A549 (cell line): ENCODE measurements around the gene UBR2. TPM values are rescaled to one million over a fixed set of nuclear protein-coding genes. Genes with fewer than 3 reads are reported as not detected.
"Not testable (repeated sequence)": the region's sequence is repeated elsewhere in the genome, so short reads cannot be mapped to it uniquely, and the experiment has no call there.

Experiments used
- ATAC-seq, 2 experiments: fragments of 200-7000 bp in 1 of 2; fragments of >200 bp in 1 of 2; cut with Nextera tagmentation in 1 of 2; cut with Tn5 transposase in 1 of 2; 3 replicates each; pipeline versions ENCODE4 v1.8.0 to v1.9.1; 2018 to 2020; ENCODE audit warnings: mild to moderate bottlenecking in 1 of 2, moderate library complexity in 1 of 2
- CTCF ChIA-PET: fragments of 300-600 bp; sonication (Branson Sonifier 250); formaldehyde crosslinking; extraction: SDS; loops from one replicate; lab custom pipeline; 2021; ENCODE audit warnings: antibody characterized with exemption, inconsistent platforms; lab: Yijun Ruan, JAX
- POLR2A ChIA-PET: fragments of 350-600 bp; formaldehyde crosslinking; extraction: SDS; loops from one replicate; lab custom pipeline; 2021; ENCODE audit warnings: antibody characterized with exemption, inconsistent platforms; lab: Yijun Ruan, JAX
- DNase-seq, 2 experiments: peaks; one replicate each; pipeline versions ENCODE4 v3.0.0 to v3.0.0-alpha.2; 2011 to 2016; ENCODE audit warnings: low read depth in 1 of 2, low spot score in 1 of 2
- FAIRE-seq: peaks from 2 replicates; lab custom pipeline; 2011; peaks lifted over from hg19 to GRCh38; lab: Jason Lieb, UNC
- H3K27ac ChIP-seq, 2 experiments: fragments of >200 bp; sonication (Bioruptor Twin); formaldehyde crosslinking; 3 replicates each; pipeline ENCODE4 v1.5.1; 2016 to 2017
- H3K4me1 ChIP-seq: fragments of >200 bp; sonication (Bioruptor Twin); formaldehyde crosslinking; 3 replicates; pipeline ENCODE4 v1.6.1; 2016
- H3K4me2 ChIP-seq: fragments of >200 bp; sonication (Bioruptor Twin); formaldehyde crosslinking; 3 replicates; pipeline ENCODE4 v1.6.1; 2016
- H3K4me3 ChIP-seq: fragments of >200 bp; sonication (Bioruptor Twin); formaldehyde crosslinking; 3 replicates; pipeline ENCODE4 v1.5.1; 2016
- H3K9me3 ChIP-seq: fragments of >200 bp; sonication (Bioruptor Twin); formaldehyde crosslinking; 3 replicates; pipeline ENCODE4 v1.6.1; 2016
- BHLHE40 ChIP-seq: IDR thresholded peaks from 2 replicates; pipeline ENCODE4 v1.6.1; 2012; ENCODE audit warnings: low read depth, low read length, inconsistent platforms
- HDAC2 ChIP-seq: fragments of 200-600 bp; sonication (generic); IDR thresholded peaks from 2 replicates; pipeline ENCODE4 v1.6.1; 2016
- HOXB5 ChIP-seq: fragments of 250-450 bp; sonication (Bioruptor Pico); IDR thresholded peaks from 2 replicates; pipeline ENCODE4 v1.5.0; 2020; ENCODE audit warnings: mild to moderate bottlenecking, moderate library complexity
- JUNB ChIP-seq: fragments of >200 bp; sonication (Bioruptor Twin); formaldehyde crosslinking; IDR thresholded peaks from 2 replicates; pipeline ENCODE4 v1.6.1; 2016
- KDM1A ChIP-seq: fragments of 200-600 bp; sonication (generic); IDR thresholded peaks from 2 replicates; pipeline ENCODE4 v1.6.1; 2016; ENCODE audit warnings: low read depth, mild to moderate bottlenecking
- MAFK ChIP-seq: fragments of 450-650 bp; IDR thresholded peaks from 2 replicates; pipeline ENCODE4 v1.6.1; 2014; ENCODE audit not compliant: partially characterized antibody
- NPAS2 ChIP-seq: fragments of 250-450 bp; sonication (Bioruptor Pico); IDR thresholded peaks from 2 replicates; pipeline ENCODE4 v1.8.0; 2022; ENCODE audit warnings: mild to moderate bottlenecking, moderate library complexity, borderline replicate concordance
- NR3C1 ChIP-seq: fragments of >200 bp; sonication (Bioruptor Twin); formaldehyde crosslinking; IDR thresholded peaks from 3 replicates; pipeline ENCODE4 v1.6.1; 2017
- SMC3 ChIP-seq: fragments of >200 bp; sonication (Bioruptor Twin); formaldehyde crosslinking; IDR thresholded peaks from 3 replicates; pipeline ENCODE4 v1.6.1; 2018; ENCODE audit warnings: inconsistent platforms
- SREBF2 ChIP-seq: fragments of 450-650 bp; IDR thresholded peaks from 2 replicates; pipeline ENCODE4 v1.6.1; 2014; ENCODE audit warnings: mild to moderate bottlenecking, moderate library complexity
- TP53 ChIP-seq: fragments of 250-450 bp; sonication (Bioruptor Pico); IDR thresholded peaks from 2 replicates; pipeline ENCODE4 v1.5.0; 2021; ENCODE audit warnings: mild to moderate bottlenecking, moderate library complexity
- ZFP36 ChIP-seq: fragments of 450-650 bp; IDR thresholded peaks from 2 replicates; pipeline ENCODE4 v1.6.1; 2014; ENCODE audit warnings: borderline replicate concordance; ENCODE audit not compliant: partially characterized antibody
- ZNF302 ChIP-seq: fragments of 250-450 bp; sonication (Bioruptor Pico); IDR thresholded peaks from 2 replicates; pipeline ENCODE4 v1.9.0; 2021; ENCODE audit warnings: inconsistent platforms, mild to moderate bottlenecking, moderate library complexity
- WGBS: methylation state at CpG from one replicate; pipeline ENCODE4 v1.1.6; 2017; ENCODE audit errors: missing lambda C conversion rate; 5-methylcytosine and 5-hydroxymethylcytosine counted together
- polyA plus RNA-seq, 4 experiments: library from polyadenylated mRNA; depleted of rRNA in 3 of 4; stranded (reverse); fragments of >200 nt; fragmentation: RNase III in 1 of 4; extraction: RNeasy Plus Mini Kit Qiagen cat#74134 plus additional on column Dnase treatment in 1 of 4; gene quantifications; 2 replicates in 3 of 4; 3 replicates in 1 of 4; pipeline ENCODE4 v1.2.3, GENCODE V29; 2011 to 2017
- TF ChIP-seq, protein P1 (sequence below): fragments of >200 bp; sonication (Bioruptor Twin); formaldehyde crosslinking; IDR thresholded peaks from 2 replicates; pipeline ENCODE4 v1.6.1; 2016
- TF ChIP-seq, protein P2 (sequence below): IDR thresholded peaks from 2 replicates; pipeline ENCODE4 v1.6.1; 2012
- TF ChIP-seq, protein P3 (sequence below): fragments of 250-450 bp; sonication (Bioruptor Pico); IDR thresholded peaks from 2 replicates; pipeline ENCODE4 v1.5.0; 2021; ENCODE audit warnings: mild to moderate bottlenecking, moderate library complexity, borderline replicate concordance
- TF ChIP-seq, protein P4 (sequence below): fragments of 150-350 bp; IDR thresholded peaks from 2 replicates; pipeline ENCODE4 v1.6.1; 2014; ENCODE audit warnings: low read depth, mild to moderate bottlenecking, low read length

UBR2 gene
- polyA plus RNA-seq, 2 of the 4 experiments (the other 2 are of a cell fraction) = 5.5 to 15.2 TPM

DNA sequence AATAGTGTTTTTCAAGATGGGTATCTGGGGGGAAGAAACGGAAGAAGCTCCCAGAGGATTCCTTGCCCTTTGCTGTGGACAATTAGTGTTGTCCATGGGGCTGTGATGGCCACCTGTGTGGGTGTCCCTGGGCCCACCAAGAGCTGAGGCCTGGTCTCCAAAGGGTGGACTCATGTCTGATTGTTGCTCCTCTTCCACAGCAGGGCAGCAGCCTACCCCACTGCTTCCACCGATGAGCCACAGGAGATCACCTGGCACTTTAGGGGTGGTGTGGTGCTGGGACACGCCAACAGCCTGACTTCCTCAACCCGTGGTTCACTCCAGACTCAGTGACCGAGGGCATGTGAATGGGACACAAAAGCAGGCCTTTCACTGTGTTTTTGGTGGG is 133.4 kb downstream of the UBR2 start (continued):
- no peak for TF ChIP-seq SREBF2

DNA sequence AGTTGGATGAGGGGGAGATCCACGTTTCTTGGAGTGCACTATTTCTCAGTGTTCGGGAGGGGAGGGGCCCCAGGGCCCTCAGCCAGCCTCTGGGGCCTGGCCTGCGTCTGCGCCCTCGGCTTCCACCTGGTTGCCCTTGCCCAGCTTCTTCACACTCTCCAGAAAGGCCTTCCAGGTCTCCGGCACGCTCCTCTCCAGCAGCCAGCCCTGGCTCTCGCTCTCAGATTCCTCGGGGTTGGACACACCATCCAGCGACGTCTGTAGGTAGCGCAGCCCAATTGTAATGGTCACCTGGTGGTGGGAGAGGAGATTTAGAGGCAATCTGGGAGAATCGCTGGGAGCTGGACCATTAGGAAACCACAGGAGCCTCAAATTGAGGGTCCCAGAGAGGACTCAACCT is 134.4 kb downstream of the UBR2 start:
- POLR2A ChIA-PET = no interaction called here

DNA sequence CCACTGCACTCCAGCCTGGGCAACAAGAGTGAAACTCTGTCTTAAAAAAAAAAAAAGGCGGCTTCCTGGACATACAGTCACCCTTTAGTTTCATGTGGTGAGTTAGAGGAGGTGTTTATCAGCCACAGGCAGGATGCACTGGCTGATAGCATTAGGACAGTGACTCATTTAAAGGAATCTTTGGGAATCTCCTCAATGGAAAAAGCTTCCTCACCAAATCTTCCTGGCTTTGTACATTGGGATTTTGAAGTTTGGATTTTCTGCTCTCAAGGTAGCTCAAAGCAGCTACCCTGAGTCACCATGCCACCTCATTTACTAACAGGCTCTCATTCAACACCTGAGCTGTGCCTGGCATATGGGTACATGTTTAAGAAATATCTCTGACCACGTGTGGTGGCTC is 138.4 kb downstream of the UBR2 start:
- Histone ChIP-seq H3K9me3 (no peaks in the 10 kb centered on the region), H3K4me3 (no peak overlapping the region), H3K4me1 (no peaks in the 10 kb centered on the region), H3K27ac (no peak overlapping the region), H3K4me2 (no peak overlapping the region)
- TF ChIP-seq NPAS2 (CRISPR knock-in tag) (no peak), HDAC2 (no peak), ZFP36 (no peak), SMC3 (no peak), KDM1A (no peak), NR3C1 (no peak), HOXB5 (CRISPR knock-in tag) (no peak), TP53 (CRISPR knock-in tag) (no peak), MAFK (no peak)
- TF ChIP-seq, protein P1, sequence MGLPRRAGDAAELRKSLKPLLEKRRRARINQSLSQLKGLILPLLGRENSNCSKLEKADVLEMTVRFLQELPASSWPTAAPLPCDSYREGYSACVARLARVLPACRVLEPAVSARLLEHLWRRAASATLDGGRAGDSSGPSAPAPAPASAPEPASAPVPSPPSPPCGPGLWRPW = no peak
- TF ChIP-seq, protein P2, sequence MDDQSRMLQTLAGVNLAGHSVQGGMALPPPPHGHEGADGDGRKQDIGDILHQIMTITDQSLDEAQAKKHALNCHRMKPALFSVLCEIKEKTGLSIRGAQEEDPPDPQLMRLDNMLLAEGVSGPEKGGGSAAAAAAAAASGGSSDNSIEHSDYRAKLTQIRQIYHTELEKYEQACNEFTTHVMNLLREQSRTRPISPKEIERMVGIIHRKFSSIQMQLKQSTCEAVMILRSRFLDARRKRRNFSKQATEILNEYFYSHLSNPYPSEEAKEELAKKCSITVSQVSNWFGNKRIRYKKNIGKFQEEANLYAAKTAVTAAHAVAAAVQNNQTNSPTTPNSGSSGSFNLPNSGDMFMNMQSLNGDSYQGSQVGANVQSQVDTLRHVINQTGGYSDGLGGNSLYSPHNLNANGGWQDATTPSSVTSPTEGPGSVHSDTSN = no peak
- ChIA-PET POLR2A (no interaction called here), CTCF (interaction anchor here (0.6 to 3.4 kb wide), 3 partner anchors 24 to 199 kb away, joined by 3 to 14 read pairs (median 3); no protein-coding TSS in a partner anchor)
- FAIRE-seq (no peak), ATAC-seq (peak; percentile 41 to 46; a peak in 2 of 6 replicates), DNase-seq (peak in 1 of 2 experiments; percentile 17)
- WGBS = 29% methylated on average over 2 of the region's 2 CpGs

More for the DNA sequence above, 134.4 kb downstream of the UBR2 start:
- Histone ChIP-seq H3K9me3 (no peaks in the 10 kb centered on the region), H3K27ac (no peak overlapping the region), H3K4me3 (no peak overlapping the region), H3K4me1 (no peaks in the 10 kb centered on the region), H3K4me2 (no peak overlapping the region)
- peak in 1 of 2 experiments; percentile 38; a peak in 1 of 6 replicates for ATAC-seq
- no peak for FAIRE-seq
- no peak for DNase-seq
- CTCF ChIA-PET = interaction anchor here (0.5 to 2.3 kb wide), 4 partner anchors 9 to 37 kb away, joined by 3 to 12 read pairs (median 5); no protein-coding TSS in a partner anchor
- TF ChIP-seq NPAS2 (CRISPR knock-in tag) (no peak), JUNB (no peak), ZFP36 (no peak), BHLHE40 (no peak), ZNF302 (CRISPR knock-in tag) (no peak)
- TF ChIP-seq, protein P3, sequence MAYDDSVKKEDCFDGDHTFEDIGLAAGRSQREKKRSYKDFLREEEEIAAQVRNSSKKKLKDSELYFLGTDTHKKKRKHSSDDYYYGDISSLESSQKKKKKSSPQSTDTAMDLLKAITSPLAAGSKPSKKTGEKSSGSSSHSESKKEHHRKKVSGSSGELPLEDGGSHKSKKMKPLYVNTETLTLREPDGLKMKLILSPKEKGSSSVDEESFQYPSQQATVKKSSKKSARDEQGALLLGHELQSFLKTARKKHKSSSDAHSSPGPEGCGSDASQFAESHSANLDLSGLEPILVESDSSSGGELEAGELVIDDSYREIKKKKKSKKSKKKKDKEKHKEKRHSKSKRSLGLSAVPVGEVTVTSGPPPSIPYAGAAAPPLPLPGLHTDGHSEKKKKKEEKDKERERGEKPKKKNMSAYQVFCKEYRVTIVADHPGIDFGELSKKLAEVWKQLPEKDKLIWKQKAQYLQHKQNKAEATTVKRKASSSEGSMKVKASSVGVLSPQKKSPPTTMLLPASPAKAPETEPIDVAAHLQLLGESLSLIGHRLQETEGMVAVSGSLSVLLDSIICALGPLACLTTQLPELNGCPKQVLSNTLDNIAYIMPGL (CRISPR knock-in tag) = no peak
- TF ChIP-seq, protein P4, sequence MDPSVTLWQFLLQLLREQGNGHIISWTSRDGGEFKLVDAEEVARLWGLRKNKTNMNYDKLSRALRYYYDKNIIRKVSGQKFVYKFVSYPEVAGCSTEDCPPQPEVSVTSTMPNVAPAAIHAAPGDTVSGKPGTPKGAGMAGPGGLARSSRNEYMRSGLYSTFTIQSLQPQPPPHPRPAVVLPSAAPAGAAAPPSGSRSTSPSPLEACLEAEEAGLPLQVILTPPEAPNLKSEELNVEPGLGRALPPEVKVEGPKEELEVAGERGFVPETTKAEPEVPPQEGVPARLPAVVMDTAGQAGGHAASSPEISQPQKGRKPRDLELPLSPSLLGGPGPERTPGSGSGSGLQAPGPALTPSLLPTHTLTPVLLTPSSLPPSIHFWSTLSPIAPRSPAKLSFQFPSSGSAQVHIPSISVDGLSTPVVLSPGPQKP = no peak
- WGBS = 93% methylated on average over 12 of the region's 13 CpGs

DNA sequence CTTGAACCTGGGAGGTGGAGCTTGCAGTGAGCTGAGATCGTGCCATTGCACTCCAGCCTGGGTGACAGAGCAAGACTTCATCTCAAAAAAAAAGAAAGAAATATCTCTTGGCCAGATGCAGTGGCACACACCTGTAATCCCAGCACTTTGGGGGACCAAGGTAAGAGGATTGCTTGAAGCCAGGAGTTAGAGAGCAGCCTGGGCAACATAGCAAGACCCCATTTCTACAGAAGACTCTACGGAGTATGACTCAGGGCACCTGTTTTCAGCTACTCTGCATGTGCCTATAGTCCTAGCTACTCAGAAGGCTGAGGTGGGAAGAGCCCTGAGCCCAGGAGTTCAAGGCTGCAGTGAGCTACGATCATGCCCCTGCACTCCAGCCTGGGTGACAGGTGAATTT is 139.0 kb downstream of the UBR2 start:
- WGBS = 86% methylated on average over 3 of the region's 3 CpGs
- ATAC-seq, H3K4me3 ChIP-seq, H3K9me3 ChIP-seq, H3K27ac ChIP-seq, H3K4me1 ChIP-seq, H3K4me2 ChIP-seq, POLR2A ChIA-PET, DNase-seq, FAIRE-seq: not testable (repeated sequence)
- CTCF ChIA-PET = interaction anchor here (1.4 to 3.4 kb wide), 2 partner anchors 23 to 198 kb away, joined by 3 to 14 read pairs; no protein-coding TSS in a partner anchor
